GM06990 (cell line): ENCODE data around the gene HSD11B2.

Source experiments
- DNase-seq: peaks from one replicate; pipeline ENCODE4 v3.0.0-alpha.2; 2011; ENCODE audit not compliant: insufficient read length; ENCODE audit errors: extremely low read depth
- H3K27me3 ChIP-seq: replicated peaks from 2 replicates; pipeline ENCODE4 v1.6.0; 2011; ENCODE audit warnings: low read length; ENCODE audit not compliant: control insufficient read depth, insufficient read depth
- H3K36me3 ChIP-seq: 2 replicates; pipeline ENCODE4 v1.5.1; 2011; ENCODE audit warnings: low read length; ENCODE audit not compliant: control insufficient read depth, insufficient read depth
- H3K4me3 ChIP-seq: replicated peaks from 2 replicates; pipeline ENCODE4 v1.5.1; 2011; ENCODE audit warnings: low read depth, mild to moderate bottlenecking, control low read depth, low read length
- TF ChIP-seq, protein P1 (sequence below): IDR thresholded peaks from 2 replicates; pipeline ENCODE4 v1.5.1; 2011; ENCODE audit warnings: low read length, control low read depth, mild to moderate bottlenecking, inconsistent platforms; ENCODE audit not compliant: insufficient read depth, poor library complexity, severe bottlenecking

The HSD11B2 gene

DNA sequence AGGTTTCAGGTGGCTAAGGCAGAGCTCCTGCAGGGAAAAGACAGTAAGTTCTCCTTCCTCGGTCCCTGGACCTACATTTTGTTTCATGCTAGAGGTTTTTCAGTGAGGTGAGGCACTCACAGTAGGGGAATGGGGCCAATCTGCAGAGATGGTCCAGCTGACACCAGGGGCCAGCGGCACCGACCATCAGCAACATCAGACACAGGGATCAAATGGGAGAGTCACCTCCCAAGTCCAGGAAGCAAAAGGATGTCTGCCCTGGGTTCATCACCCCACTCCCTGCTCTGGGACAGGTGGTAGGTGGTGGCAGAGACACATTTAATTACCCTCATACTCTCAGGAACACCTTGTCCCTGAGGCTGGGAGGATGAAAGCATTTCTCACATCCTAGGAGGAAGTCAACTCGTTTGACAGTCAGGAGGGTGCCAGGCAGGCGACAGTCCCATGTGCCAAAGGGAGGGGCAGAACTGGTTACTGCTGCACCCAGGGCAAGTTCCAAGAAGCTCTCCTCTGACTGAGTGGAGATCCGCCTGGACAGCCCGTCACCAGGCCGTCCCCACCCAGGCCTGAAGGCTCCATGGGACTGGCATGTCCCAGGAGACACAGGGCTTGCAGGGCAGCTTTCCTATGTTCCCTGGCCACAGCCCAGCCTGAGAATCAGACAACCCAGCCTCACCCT lies 30.8 kb downstream of the HSD11B2 start:
- Histone ChIP-seq H3K4me3 (no peak overlapping the region), H3K36me3 (peaks cover 6% of the 10 kb centered on the region), H3K27me3 (no peaks in the 10 kb centered on the region)
- DNase-seq: no peak
- TF ChIP-seq, protein P1, sequence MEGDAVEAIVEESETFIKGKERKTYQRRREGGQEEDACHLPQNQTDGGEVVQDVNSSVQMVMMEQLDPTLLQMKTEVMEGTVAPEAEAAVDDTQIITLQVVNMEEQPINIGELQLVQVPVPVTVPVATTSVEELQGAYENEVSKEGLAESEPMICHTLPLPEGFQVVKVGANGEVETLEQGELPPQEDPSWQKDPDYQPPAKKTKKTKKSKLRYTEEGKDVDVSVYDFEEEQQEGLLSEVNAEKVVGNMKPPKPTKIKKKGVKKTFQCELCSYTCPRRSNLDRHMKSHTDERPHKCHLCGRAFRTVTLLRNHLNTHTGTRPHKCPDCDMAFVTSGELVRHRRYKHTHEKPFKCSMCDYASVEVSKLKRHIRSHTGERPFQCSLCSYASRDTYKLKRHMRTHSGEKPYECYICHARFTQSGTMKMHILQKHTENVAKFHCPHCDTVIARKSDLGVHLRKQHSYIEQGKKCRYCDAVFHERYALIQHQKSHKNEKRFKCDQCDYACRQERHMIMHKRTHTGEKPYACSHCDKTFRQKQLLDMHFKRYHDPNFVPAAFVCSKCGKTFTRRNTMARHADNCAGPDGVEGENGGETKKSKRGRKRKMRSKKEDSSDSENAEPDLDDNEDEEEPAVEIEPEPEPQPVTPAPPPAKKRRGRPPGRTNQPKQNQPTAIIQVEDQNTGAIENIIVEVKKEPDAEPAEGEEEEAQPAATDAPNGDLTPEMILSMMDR: no peak

- Histone ChIP-seq H3K4me3 (no peak overlapping the region), H3K36me3 (peaks cover 6% of the 10 kb centered on the region), H3K27me3 (no peaks in the 10 kb centered on the region)
- DNase-seq: no peak
- TF ChIP-seq, protein P1: no peak
Observed at GRCh38 chr16:67462279-67462655, 31.3 kb downstream of the HSD11B2 start.

- H3K4me3 ChIP-seq: no peak overlapping the region
- H3K27me3 ChIP-seq: no peaks in the 10 kb centered on the region
- H3K36me3 ChIP-seq: peaks cover 6% of the 10 kb centered on the region
- no peak for DNase-seq
- TF ChIP-seq, protein P1: no peak
Observed at GRCh38 chr16:67463059-67463458, 32.1 kb downstream of the HSD11B2 start.

DNA sequence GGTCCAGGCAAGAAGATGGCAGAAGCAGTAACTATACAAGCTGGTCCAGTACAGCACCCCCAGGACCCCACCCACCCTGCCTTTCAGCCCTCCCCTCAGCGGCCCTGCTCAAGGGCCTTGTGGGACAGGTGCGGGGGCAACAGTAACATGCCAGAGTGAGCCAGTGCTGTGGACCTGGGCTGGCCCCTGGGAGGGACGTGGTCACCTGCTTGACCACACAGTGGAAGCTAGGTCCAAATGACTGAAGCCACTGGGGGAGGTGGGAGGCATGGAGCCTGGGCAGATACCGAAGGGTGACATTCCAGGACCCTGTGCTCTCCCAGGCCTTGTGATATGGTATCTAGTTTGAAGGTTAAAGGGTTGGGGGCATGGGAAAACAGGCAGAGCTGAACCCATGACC lies 32.8 kb downstream of the HSD11B2 start:
- H3K27me3 ChIP-seq: no peaks in the 10 kb centered on the region
- H3K36me3 ChIP-seq: peaks cover 6% of the 10 kb centered on the region
- no peak for DNase-seq
- TF ChIP-seq, protein P1: no peak
- H3K4me3 ChIP-seq: no peak overlapping the region

- no peak overlapping the region for H3K4me3 ChIP-seq
- no peak for DNase-seq
- TF ChIP-seq, protein P1: no peak
Observed at GRCh38 chr16:67464565-67464964, 33.6 kb downstream of the HSD11B2 start.

DNA sequence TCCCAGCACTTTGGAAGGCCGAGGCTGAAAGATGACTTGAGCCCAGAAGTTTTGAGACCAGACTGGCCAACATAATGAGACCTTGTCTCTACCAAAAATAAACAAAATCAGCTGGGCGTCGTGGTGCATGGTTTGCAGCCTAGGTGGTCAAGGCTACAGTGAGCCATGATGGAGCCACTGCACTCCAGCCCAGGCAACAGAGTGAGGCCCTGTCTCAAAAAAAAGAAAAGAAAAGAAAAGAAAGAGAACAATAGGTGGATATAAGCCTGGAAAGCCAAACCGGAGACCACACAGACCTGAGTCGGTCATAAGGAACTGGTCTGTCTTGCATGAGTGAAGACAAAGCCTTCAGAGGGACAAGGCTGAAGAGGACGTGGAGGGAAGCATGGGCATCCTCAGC lies 35.7 kb downstream of the HSD11B2 start:
- Histone ChIP-seq H3K4me3 (no peak overlapping the region), H3K27me3 (no peaks in the 10 kb centered on the region), H3K36me3 (peaks cover 1% of the 10 kb centered on the region)
- TF ChIP-seq, protein P1: no peak
- DNase-seq: no peak

More at GRCh38 chr16:67464565-67464964, 33.6 kb downstream of the HSD11B2 start:
- H3K27me3 ChIP-seq: no peaks in the 10 kb centered on the region
- peaks cover 4% of the 10 kb centered on the region for H3K36me3 ChIP-seq
